Fibroblast of skin of back (primary cell): ENCODE results near the gene UBTD1.
A peak's percentile ranks its signal among the peaks of the same experiment; 100 is the strongest.

Source experiments
- DNase-seq: peaks from one replicate; pipeline ENCODE4 v3.0.0-alpha.2; 2013

UBTD1 gene

DNA sequence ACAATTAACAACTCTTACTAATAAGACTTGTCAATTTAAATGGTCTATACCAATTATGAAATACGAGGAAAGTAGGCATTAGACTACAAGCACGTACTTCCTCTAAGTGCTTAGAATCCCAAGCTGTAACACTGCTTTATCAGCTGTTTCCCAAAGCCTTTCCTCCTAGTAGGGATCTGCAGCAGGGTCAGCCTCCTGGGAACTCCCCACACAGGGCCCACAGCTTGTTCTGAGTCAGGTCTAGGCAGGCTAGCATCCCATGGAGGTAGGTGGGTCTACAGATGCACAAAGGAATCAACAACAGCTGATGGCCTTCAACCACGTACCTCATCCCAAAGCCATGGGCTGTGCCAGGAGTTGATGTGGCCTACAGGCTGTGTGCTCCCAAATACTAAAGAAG is 15.2 kb upstream of the UBTD1 start:
- no peak for DNase-seq

DNA sequence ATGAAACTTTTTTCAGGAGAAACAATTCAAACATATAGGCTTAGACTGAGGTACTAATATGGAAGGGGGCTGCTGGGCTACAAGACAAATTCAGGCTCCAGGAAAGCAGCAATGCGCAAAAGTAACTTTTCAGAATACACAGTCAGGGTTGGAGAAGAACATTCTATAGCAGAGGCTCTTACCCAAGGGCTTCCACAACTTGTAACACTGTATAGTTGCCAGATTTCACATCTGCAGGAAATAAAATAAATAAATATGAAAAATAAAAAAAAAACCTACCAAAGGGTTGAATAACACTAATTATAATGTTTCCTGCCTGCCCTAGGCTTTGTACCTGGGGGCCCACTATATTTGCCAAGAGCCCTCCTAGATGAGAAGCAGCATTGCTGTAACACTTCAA is 14.8 kb upstream of the UBTD1 start:
- no peak for DNase-seq

DNA sequence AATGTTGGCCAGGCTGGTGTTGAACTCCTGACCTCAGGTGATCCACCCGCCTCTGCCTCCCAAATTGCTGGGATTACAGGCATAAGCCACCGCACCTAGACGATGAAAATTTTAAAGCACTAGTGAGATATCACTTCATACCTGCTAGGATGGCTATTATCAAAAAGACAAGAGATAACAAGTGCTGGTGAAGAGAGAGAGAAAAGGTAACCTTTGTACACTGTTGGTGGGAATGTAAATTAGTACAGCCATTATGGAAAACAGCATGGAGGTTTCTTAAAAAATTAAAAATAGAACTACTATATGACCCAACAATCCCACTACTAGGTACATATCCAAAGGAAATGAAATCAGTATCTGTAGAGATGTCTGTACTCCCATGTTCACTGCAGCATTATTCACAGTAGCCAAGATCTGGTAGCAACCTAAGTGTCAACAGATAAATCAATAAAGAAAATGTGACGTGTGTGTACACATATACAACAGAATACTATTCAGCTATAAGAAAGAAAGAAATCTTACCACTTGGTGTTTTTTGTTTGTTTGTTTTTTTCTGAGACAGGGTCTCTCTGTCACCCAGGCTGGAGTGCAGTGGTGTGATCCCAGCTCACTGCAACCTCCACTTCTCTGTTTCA is 13.0 kb upstream of the UBTD1 start:
- DNase-seq = no peak

DNA sequence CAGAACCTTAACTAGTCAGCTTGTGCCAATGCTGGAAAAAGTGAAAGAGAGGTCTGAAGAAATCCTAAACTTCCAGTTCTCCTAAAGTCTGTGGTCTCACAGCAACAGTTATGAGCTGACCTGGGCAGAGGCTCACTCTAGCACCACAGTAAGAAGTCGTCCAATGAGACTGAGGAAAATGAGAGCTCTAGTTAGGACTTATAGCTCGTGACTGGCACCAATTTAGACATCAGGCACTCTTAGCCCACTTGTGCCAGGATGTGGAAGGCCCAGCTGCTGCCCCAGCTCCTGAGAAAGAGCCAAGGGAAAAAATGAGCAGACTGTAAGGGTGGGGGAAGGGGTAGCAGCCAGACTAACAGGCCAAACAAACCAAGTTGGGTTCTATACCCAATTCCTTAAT is 8.1 kb upstream of the UBTD1 start:
- DNase-seq = no peak

DNA sequence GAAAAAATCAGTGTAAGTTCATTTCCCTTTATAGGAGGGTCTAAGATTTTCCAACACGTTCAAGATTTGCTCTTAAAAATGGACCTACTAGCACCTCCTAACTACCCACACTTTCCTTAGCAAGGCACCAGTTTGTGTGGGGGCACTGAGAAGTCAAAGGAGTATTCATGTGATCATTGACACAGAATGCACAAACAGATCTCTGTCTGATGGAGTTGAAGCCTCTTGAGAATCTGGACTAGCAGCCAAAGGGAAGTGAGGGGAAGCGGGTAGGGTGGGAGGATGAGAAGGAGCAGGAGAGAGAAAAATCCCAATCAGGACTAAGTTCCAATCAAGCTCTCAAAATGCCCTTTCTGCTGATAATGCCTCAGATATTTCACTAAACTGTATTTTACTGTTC is 4.6 kb upstream of the UBTD1 start:
- no peak for DNase-seq

DNA sequence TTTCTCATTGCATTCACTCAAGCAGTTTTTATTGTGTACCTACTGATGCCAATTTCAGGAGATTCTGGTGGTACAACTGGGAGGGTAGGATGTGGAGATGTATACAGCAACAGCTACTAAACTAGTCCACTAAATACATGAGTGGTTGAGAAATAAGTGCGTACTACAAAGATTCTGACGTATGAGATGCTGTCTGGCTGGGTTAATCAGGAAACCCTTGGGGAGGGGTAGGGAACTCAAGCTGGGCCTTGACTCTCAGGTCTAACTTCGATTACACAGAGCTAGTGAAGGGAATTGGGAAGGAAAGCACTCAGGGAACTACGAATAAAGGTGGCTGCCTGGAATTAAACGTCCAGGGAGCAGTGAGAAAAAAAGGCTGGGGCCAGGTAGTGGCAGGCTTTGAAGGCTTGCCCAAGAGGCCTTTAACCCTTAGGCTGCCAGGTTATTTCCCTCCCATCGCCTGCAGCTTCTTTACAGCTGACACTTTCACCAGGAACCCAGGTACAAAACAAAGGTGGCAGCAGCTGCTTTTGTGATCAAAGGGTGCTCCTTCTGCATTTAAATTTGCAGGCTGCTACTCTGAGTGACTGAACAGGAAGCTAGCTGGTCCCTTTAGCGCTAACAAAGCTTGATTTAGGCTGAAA is 3.7 kb upstream of the UBTD1 start:
- no peak for DNase-seq

DNA sequence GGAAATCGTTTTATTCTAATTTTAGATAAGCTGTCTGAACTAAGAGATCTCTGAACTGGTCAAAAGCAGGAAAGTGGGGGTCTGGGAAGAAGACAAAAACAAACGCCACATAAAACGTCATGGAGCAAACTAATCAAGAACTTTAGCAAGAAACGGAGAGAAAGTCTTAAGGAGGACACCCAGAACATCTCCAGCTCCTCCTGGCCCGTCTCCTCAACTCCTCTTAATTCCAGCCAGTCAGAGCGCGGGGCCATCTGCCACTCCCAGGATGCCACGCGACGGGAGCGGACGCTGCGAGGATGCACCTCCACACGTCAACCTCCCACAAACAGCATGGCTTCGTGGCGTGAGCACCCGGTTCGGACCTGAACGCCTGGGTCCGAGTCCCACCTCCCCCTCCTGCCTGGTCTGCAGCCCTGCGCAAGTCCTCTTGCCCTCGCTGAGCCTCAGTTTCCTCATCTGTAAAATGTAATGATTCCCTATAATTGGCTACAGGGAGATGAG is 1.1 kb upstream of the UBTD1 start:
- DNase-seq = peak; percentile 82

DNA sequence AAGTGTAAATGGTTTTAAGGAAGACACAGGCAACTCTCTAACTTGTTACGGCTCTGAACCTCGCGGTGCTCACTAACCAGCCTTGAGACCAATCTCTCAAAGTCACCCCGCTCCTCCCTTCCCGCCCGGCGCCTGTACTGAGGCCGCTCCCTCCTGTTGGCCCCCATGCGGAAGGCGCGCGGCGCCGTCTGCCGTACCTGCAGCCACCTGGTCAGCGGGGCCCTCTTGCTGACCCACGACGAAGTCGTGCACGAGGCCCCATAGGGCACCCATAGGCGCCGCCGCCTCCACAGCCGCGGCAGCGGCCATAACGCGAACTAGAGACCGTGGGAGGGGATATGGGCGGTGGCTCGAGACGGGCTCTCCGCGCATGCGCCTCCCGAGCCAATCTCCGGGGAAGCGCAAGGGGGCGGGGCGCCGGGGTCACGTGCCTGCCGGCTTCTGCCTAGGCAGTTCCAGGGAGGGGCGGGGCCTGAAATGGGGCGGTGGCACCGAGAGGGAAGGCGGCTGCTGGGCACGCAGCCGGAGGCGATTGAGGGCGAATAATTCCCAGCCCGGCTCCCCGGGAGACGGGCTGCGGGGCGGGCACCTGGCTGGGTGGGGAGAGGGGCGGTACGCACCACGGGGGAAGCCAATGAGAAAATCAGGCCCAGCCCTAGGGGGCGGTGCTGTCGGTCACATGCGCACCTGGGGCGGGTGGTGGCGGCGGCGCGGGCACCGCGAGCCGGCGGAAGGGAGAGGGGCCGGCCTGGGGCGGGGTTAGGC is 466 bp upstream of the UBTD1 start, which contains the start of gene MMS19:
Gene MMS19 (minus strand): TSS at position 347 of the 765 bp plus-strand sequence. CDS start 38 bp downstream, at position 309.
- DNase-seq = peak; percentile 98

DNA sequence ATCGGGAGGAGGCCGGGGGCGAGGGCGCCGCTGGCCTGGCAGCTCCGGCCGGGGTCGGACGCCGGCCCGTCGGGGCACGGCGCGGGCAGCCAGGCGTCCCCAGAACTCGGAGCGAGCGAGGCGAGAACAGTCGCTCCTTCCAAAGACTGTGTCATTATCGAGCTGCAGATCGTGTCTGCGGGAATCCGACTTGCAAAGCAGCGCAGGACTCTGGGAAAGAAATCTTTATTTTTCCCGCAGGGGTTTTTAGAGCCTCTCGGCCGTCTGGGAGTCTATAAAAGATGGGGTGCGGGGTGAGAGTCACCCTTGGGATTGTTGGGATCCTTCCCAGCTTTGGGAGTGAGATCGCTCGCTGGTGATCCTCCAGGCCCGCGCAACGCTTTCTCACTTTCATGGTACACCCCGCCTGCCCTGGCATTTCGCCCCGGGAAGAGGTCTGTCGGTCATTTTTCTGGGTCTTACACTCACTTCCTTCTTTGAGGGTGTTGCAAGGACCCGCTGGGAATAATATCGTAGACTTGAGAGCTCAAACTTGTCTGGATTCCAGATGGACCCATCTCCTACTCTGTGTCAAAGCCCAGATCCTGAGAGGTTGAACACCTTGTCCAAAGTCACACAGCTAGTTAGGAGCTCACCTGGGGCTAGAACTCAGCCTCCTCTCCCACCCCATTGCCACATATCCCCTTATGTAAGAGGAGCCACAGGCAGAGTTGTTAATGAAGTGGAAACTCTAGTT is 1.0 kb downstream of the UBTD1 start:
- DNase-seq = peak; percentile 52

DNA sequence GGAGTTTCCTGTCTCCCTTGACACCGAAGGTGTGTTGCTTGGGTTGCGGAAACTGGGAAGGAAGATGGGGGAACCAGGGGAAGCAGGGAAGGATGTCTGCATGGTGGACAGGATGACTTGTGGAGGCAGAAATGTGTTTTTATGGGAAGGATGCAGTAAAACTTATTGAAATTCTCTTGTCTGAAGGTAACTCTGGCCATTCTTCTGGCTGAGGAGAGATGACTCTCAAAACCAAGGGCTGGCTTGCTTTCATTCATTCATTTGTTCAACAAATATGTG is 1.5 kb downstream of the UBTD1 start:
- no peak for DNase-seq

DNA sequence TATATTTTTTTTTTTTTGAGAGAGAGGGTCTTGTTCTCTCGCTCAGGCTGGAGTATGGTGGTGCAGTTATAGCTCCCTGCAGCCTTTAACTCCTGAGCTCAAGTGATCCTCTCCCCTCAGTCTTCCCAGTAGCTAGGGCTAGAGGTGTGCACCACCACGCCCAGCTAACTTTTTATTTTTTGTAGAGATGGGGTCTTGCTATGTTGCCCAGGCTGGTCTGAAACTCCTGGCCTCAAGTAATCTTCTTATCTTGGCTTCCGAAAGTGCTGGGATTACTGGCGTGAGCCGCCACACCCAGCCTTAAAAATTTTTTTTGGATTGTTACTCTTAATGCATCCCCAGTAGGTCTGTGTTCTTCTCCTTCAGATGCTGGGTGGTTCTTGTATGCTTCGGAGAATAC is 4.2 kb downstream of the UBTD1 start:
- DNase-seq = no peak

DNA sequence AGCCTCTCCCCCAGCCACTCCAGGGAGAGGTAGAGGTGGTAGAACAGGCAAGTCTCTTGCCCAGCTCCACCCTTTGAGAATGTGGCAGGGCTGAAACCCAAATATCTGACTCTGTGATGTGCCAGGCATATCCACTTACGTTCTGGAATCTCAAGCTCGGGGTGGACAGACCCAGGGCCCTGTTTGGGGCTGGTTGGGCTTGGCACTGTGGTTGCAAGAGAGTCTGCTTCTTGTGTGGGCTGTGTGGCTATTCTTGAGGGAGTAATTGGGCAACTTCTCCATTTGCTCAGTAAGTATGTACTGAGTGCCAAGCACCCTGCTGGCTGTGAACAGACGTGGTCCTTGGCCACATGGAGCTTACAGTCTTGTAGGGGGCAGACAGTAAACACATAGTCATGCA is 4.7 kb downstream of the UBTD1 start:
- DNase-seq = no peak

DNA sequence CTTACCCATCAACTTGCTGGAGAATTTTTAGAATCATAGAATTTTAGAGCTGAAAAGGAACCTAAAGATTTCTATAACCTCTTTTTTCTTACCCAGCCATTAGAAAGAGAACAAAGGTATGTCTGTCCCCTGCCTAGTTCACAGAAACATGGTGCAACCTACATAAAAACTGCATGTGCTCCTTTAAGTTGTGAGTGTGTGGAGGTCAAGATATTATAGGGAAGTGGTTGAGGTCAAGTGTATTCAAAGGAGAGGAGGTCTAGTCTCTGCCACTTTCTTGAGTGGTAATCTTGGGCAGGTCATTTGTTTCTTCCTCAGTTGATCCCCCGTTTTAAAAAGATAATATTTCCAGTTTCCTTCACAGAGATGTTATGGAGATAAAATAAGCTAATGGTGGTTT is 6.4 kb downstream of the UBTD1 start:
- no peak for DNase-seq

DNA sequence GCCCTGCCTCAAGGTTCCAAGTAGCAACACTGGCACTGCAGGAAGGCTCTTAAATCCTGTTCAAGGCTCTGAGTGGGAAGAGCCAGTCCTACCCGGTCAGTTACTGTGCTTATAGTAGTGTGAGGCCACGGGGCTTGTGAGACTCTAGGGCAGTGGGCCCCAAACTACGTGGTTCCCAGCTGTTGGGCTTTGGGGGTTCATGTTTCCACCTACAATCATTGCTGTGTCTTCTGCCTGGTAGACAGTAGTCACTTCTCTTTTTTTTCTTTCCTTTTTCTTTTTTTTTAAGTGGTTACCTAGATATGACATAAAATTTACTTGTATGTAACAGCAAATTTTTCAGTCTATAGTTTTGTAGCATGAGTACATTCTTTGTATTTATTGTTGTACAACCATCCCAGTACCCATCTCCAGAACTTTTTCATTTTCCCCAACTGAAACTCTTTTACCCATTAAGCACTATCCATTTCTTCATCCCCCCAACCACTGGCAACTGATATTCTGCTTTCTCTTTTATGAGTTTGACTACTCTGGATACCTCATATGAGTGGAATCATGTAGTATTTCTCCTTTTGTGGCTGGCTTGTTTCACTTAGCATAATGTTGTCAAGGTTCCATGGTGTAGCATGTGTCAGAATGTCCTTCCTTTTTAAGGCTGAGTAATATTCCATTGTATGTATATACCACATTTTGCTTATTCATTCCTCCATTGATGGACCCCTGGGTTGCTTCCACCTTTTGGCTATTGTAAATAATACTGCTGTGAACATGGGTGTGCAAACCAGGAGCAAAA is 7.7 kb downstream of the UBTD1 start:
- DNase-seq = no peak

DNA sequence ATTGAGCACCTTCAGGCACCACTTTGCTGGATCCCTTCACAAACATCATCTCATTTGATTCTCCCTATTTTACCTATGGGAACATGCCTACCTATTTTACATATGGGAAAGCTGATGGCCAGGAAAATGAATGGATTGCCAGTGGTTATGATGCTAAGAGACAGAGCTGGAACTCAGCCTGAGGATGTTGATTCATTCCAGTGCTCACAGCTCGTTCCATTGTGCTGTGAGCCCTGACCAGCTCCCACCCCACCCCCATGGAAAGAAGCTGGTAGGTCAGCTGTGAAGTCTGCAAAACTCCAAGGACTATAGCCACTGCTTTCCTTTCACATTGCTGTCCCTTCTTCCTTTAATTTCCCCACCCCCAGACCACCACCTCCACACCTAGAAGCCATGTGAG is 9.6 kb downstream of the UBTD1 start:
- DNase-seq = peak; percentile 37

DNA sequence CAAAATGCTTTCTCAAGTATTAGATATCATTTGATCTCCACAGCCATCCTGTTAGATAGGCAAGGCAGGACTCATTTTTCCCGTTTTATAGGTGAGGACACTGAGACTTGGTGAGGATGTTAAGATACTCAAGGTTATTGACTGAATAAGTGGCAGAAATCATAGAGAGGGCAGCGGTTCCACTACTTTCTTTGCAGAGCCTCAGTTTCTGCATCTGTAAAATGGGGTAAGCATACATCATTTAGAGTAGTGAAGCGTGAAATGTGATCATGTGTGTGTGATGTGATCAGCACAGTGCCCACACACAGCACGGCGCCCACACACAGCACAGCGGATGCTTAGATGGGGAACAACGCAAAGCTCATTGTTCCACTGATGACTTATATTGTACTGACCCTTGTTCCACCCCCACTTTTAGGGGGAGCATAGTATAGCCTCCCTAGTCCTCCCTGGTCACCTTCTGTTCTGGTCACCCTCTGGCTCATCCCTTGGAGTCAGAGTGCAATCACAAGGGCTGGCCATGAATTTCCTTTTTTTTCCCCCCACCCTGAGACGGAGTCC is 10.5 kb downstream of the UBTD1 start:
- no peak for DNase-seq

DNA sequence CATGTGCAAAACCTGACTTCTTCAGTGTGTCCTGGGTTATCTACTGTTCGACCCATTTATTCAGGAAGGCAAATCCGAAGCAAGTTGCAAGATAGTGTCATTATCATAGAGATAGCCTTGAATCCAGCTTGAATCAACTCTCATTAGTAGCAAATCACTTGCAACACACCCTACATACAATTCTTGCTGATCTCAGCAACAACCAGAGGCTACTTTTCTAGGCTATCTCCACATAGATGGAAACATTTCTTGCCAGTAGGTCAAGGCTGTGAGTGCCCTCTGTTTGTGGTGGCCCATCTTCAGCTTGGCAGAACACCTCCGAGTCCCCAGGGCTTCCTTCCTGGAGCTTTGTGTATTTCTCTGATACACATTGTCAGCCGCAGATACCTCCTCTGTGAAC is 12.0 kb downstream of the UBTD1 start:
- DNase-seq = no peak

DNA sequence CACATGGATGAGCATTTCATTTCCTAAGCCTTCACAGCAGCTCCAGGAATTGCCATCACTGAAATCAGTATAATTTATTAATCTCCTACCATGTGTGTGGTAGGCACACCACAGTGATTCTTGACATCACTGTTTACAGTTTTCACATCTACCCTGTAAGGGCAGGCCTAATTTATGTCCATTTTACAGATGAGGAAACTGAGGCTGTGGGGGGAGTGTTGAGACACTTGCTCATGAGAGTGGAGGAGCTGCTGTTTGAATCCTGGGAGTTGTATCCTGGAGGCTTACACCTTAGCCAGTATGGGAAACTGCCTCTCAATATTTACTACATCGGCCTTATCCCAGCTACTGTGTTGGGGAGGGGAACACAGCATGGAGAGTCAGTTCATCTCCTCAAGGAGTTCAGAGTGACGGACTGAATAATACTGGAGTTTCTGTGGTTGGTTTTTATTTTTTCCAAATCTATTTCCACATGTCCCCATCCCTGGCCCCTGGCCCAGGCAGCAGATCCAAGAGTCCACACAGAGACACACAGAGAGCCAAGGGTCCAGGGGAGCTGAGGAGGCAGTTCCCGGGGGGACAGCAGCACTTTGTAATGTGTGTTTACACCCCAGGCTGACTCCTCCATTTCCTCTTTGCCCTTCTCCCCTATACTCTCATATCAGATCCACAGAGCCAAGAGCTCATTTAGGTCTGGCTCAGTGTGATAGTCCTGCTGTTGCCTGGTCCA is 13.2 kb downstream of the UBTD1 start:
- DNase-seq = no peak

DNA sequence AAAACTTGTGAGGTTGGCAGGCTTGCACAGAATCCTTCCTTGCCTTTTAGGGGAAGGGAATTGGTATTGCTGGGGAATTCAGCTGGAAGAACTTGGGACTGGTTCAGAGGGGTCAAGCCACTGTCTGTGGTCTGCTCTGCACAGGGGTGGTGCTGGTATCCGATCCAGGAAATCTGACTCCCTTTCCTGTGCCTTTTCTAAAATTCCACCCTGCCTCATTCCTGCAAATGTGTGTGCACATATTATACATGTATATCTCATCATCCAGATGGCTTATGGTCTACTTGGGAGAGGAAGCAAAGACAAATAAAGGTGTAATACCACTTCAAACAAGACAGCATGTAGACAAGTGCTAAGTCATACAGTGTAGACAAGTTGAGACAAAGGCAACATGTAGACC is 14.3 kb downstream of the UBTD1 start:
- DNase-seq = no peak

DNA sequence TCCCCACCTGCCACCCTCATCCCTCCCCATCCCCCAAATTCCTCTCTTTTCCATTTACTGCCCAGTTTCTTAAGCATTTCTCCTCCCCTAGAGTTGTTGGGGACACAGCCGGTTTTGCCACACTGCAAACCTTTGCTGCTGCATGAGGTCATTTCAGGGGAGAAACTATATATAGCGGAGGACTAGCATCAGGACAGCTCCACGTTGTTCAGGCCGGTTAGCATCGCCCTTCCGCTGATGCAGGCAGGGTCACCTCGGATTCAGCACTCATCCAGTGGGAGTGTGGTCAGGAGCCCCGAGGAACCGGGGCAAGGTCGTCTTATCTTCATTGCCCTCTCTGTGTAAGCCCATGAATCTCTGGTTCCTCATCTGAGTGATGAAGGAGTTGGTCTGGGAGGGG is 15.6 kb downstream of the UBTD1 start:
- no peak for DNase-seq

DNA sequence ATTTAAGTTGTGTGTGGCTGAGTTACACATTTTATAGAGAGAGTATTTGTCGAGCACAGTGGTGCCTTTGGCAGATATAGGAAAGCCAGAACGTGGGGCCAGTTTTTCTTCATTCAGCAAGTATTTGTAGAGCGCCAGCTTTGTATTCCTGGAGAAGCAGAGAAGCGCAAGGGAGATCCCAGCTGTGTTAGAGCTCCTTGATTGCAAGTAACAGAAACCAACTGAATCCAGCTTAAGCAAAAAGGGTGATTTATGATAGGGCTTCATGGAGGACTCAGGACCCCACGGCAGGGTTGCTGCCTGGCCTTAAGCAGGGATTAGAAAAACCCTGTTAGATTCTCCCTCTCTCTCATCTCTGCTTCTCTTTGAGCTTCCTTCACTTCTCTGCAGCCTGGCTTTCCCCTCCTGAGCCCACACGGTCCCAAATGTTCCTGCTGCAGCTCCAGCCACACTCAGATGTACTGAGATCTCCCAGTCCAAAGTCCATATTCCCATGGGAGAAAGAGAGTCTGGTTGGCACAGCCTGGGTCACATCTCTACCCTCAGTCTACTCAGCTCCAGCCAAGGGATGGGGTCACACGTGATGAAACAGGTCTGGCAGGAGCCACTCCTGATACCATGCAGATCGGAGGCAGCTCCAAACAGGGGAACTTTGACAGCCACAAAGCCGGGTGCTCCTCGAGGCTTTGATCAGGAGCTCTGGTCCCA is 16.7 kb downstream of the UBTD1 start:
- DNase-seq = no peak
